ENCODE measurements around the gene ZBTB5. TPM values are rescaled to one million over a fixed set of nuclear protein-coding genes. Genes with fewer than 3 reads are reported as not detected.

Gene ZBTB5
- total RNA-seq, 2 donors from 2014 or later, result 12.5 to 19.4 TPM

DNA sequence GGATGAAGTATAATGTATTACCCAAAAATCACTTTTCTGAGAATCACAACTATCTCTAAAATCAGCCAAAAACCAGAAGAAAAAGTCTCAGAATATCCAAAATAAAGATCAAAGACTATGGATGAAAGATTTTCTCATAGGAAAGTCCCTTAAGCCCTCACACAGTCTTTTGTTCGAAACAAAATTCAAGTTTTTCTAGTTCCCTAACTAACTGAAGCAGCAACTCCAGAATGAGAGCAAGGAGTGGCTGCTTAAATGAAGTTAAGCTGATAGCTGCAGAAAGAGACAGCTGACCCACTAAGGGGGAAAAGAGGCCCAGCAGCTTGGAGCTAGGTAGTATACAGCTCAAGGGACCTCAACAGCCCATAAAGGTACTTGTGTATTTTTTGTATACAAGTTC, 8.4 kb downstream of the ZBTB5 start:
- Histone ChIP-seq H3K9me3 (ENCODE audit: control insufficient read depth, low read length) (peaks cover 13% of the 10 kb centered on the region), H3K27me3 (ENCODE audit: control insufficient read depth, insufficient read depth, low read length, poor library complexity, severe bottlenecking) (no peaks in the 10 kb centered on the region), H3K27ac (ENCODE audit: low read depth, low read length) (no peak overlapping the region), H3K36me3 (ENCODE audit: control insufficient read depth, insufficient read depth, low read length) (peaks cover 22% of the 10 kb centered on the region), H3K9ac (ENCODE audit: extremely low read depth, low read length, poor library complexity, severe bottlenecking) (no peak overlapping the region), H3K4me1 (ENCODE audit: control insufficient read depth, insufficient read depth, low read length) (no peaks in the 10 kb centered on the region), H3K4me3 (ENCODE audit: low read length) (no peak overlapping the region)
- no peak for DNase-seq
- Mint-ChIP-seq H3K27me3 (ENCODE audit: insufficient read depth) (no peaks in the 10 kb centered on the region), H3K4me1 (no peaks in the 10 kb centered on the region), H3K4me3 (no peak overlapping the region), H3K27ac (no peak overlapping the region), H3K9me3 (peaks cover 13% of the 10 kb centered on the region), H3K36me3 (ENCODE audit: low read depth) (peaks cover 22% of the 10 kb centered on the region)
- TF ChIP-seq, protein P1, sequence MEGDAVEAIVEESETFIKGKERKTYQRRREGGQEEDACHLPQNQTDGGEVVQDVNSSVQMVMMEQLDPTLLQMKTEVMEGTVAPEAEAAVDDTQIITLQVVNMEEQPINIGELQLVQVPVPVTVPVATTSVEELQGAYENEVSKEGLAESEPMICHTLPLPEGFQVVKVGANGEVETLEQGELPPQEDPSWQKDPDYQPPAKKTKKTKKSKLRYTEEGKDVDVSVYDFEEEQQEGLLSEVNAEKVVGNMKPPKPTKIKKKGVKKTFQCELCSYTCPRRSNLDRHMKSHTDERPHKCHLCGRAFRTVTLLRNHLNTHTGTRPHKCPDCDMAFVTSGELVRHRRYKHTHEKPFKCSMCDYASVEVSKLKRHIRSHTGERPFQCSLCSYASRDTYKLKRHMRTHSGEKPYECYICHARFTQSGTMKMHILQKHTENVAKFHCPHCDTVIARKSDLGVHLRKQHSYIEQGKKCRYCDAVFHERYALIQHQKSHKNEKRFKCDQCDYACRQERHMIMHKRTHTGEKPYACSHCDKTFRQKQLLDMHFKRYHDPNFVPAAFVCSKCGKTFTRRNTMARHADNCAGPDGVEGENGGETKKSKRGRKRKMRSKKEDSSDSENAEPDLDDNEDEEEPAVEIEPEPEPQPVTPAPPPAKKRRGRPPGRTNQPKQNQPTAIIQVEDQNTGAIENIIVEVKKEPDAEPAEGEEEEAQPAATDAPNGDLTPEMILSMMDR (conservative IDR thresholded peaks at IDR 0.05), result no peak
- 100% methylated on average over 1 of the region's 1 CpG for WGBS, 2 experiments (ENCODE audit: insufficient coverage in 1 of 2, insufficient read length in 1 of 2)

DNA sequence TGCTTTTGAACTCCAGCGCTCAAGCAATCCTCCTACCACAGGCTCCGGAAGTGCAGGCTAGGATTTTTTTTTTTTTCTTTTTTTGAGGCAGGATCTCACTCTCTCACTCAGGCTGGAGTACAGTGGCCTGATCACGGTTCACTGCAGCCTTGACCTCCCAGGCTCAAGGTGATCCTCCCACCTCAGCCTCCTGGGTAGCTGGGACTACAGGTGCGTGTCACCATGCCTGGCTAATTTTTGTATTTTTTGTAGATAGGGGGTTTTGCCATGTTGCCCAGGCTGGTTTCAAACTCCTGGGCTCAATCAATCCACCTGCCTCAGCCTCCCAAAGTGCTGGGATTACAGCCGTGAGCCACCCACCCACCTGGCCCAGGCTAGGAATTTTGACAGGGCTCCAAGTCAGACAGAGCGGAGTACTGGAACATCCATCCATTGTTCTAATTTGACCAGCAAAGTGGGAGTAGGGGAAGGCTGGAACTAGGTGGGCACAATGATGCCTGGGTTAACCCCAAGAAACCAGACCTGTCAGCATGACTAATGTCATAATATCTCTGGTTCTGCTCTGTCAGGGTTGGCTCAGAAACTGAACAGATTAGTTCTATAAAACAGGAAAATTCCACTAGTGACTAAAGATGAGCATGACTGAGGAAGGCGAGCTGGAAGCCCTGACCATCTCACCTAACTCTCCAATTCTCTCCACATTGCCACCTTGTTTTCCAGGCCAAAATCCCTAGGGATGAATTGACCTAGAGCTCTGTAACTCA, 9.2 kb downstream of the ZBTB5 start:
- Mint-ChIP-seq H3K4me1 (no peaks in the 10 kb centered on the region), H3K9me3 (peaks cover 13% of the 10 kb centered on the region), H3K4me3 (no peak overlapping the region), H3K36me3 (ENCODE audit: low read depth) (peaks cover 26% of the 10 kb centered on the region), H3K27ac (no peak overlapping the region), H3K27me3 (ENCODE audit: insufficient read depth) (no peaks in the 10 kb centered on the region)
- Histone ChIP-seq H3K9ac (ENCODE audit: extremely low read depth, low read length, poor library complexity, severe bottlenecking) (no peak overlapping the region), H3K27me3 (ENCODE audit: control insufficient read depth, insufficient read depth, low read length, poor library complexity, severe bottlenecking) (no peaks in the 10 kb centered on the region), H3K27ac (ENCODE audit: low read depth, low read length) (no peak overlapping the region), H3K9me3 (ENCODE audit: control insufficient read depth, low read length) (peaks cover 13% of the 10 kb centered on the region), H3K4me1 (ENCODE audit: control insufficient read depth, insufficient read depth, low read length) (no peaks in the 10 kb centered on the region), H3K4me3 (ENCODE audit: low read length) (no peak overlapping the region), H3K36me3 (ENCODE audit: control insufficient read depth, insufficient read depth, low read length) (peaks cover 22% of the 10 kb centered on the region)
- TF ChIP-seq, protein P1 (conservative IDR thresholded peaks at IDR 0.05), result no peak
- no peak for DNase-seq
- WGBS, 2 experiments (ENCODE audit: insufficient coverage in 1 of 2, insufficient read length in 1 of 2), result 61 to 82% methylated on average over 3 to 7 of the region's 7 CpGs

DNA sequence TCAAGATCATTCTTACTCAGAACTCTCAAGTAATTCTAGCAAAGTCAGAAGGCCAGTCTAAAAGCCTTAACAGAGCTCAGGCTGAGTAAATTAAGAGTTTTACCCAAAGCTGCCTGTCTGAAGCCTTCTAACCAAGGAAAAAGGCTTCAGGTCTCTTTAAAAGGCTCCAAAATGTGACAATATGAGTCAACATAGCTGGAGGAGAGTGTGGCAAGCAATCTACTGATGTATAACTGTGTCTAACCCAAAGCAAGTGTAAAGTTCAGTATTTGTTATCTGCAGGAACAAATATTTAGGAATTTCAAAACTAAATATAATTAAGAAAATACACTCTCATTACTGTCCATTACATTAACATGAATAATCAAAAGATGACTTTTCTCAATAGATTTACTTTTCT, 11.0 kb downstream of the ZBTB5 start:
- no peak for DNase-seq
- Histone ChIP-seq H3K4me3 (ENCODE audit: low read length) (no peak overlapping the region), H3K27me3 (ENCODE audit: control insufficient read depth, insufficient read depth, low read length, poor library complexity, severe bottlenecking) (no peaks in the 10 kb centered on the region), H3K27ac (ENCODE audit: low read depth, low read length) (no peak overlapping the region), H3K9me3 (ENCODE audit: control insufficient read depth, low read length) (peaks cover 13% of the 10 kb centered on the region), H3K9ac (ENCODE audit: extremely low read depth, low read length, poor library complexity, severe bottlenecking) (no peak overlapping the region), H3K36me3 (ENCODE audit: control insufficient read depth, insufficient read depth, low read length) (peaks cover 21% of the 10 kb centered on the region), H3K4me1 (ENCODE audit: control insufficient read depth, insufficient read depth, low read length) (no peaks in the 10 kb centered on the region)
- H3K4me1 Mint-ChIP-seq, result peaks cover 7% of the 10 kb centered on the region
- peaks cover 32% of the 10 kb centered on the region for H3K36me3 Mint-ChIP-seq (ENCODE audit: low read depth)
- TF ChIP-seq, protein P1 (conservative IDR thresholded peaks at IDR 0.05), result no peak
- peaks cover 13% of the 10 kb centered on the region for H3K9me3 Mint-ChIP-seq
- H3K4me3 Mint-ChIP-seq, result no peak overlapping the region
- no peak overlapping the region for H3K27ac Mint-ChIP-seq
- no peaks in the 10 kb centered on the region for H3K27me3 Mint-ChIP-seq (ENCODE audit: insufficient read depth)

Measured in endodermal cell (in vitro differentiated cells).